Effector memory CD4-positive, alpha-beta T cell (primary cell): ENCODE data around the gene PHTF1.
A peak's percentile ranks its signal among the peaks of the same experiment; 100 is the strongest.

ENCODE experiments used
- DNase-seq, 3 donors: peaks; one replicate each; pipeline ENCODE4 v3.0.0-alpha.2; 2020
- H3K27ac ChIP-seq: 2 replicates; pipeline ENCODE4 v1.7.0; 2013; ENCODE audit warnings: mild to moderate bottlenecking, low read length, moderate library complexity; ENCODE audit not compliant: insufficient read depth, poor library complexity, severe bottlenecking
- H3K27me3 ChIP-seq: replicated peaks from 2 replicates; pipeline ENCODE4 v1.7.0; 2013; ENCODE audit warnings: mild to moderate bottlenecking, low read length; ENCODE audit not compliant: insufficient read depth, control insufficient read depth, poor library complexity, severe bottlenecking
- H3K36me3 ChIP-seq: 2 replicates; pipeline ENCODE4 v1.7.0; 2013; ENCODE audit warnings: mild to moderate bottlenecking, low read length, moderate library complexity; ENCODE audit not compliant: control insufficient read depth, insufficient read depth
- H3K4me1 ChIP-seq: 2 replicates; pipeline ENCODE4 v1.7.0; 2013; ENCODE audit warnings: low read length, mild to moderate bottlenecking; ENCODE audit not compliant: control insufficient read depth, insufficient read depth, poor library complexity, severe bottlenecking
- H3K4me3 ChIP-seq: 2 replicates; pipeline ENCODE4 v1.7.0; 2013; ENCODE audit warnings: low read length, low read depth, mild to moderate bottlenecking; ENCODE audit not compliant: insufficient read depth, poor library complexity, severe bottlenecking
- H3K9me3 ChIP-seq: 2 replicates; pipeline ENCODE4 v1.7.0; 2013; ENCODE audit warnings: mild to moderate bottlenecking, low read length, moderate library complexity; ENCODE audit not compliant: control insufficient read depth

Gene PHTF1

GRCh38 chr1:113777561-113777960, 18.3 kb upstream of the PHTF1 start:
- Histone ChIP-seq H3K9me3 (no peaks in the 10 kb centered on the region), H3K27ac (no peak overlapping the region), H3K27me3 (no peaks in the 10 kb centered on the region), H3K36me3 (peaks cover 11% of the 10 kb centered on the region), H3K4me1 (peaks cover 32% of the 10 kb centered on the region), H3K4me3 (no peak overlapping the region)
- DNase-seq: no peak

- Histone ChIP-seq H3K27ac (no peak overlapping the region), H3K4me1 (peaks cover 8% of the 10 kb centered on the region), H3K9me3 (no peaks in the 10 kb centered on the region), H3K27me3 (no peaks in the 10 kb centered on the region), H3K4me3 (no peak overlapping the region), H3K36me3 (peaks cover 31% of the 10 kb centered on the region)
- no peak for DNase-seq
These were observed 10.7 kb upstream of the PHTF1 start for GRCh38 chr1:113770031-113770430.

GRCh38 chr1:113769601-113769970, 10.3 kb upstream of the PHTF1 start:
- DNase-seq: no peak
- H3K4me3 ChIP-seq: no peak overlapping the region
- no peaks in the 10 kb centered on the region for H3K27me3 ChIP-seq
- H3K36me3 ChIP-seq: peaks cover 35% of the 10 kb centered on the region
- no peak overlapping the region for H3K27ac ChIP-seq
- H3K9me3 ChIP-seq: no peaks in the 10 kb centered on the region
- peaks cover 8% of the 10 kb centered on the region for H3K4me1 ChIP-seq

- peaks cover 8% of the 10 kb centered on the region for H3K4me1 ChIP-seq
- H3K36me3 ChIP-seq: peaks cover 36% of the 10 kb centered on the region
- no peak for DNase-seq
- H3K27me3 ChIP-seq: no peaks in the 10 kb centered on the region
- H3K27ac ChIP-seq: no peak overlapping the region
- H3K4me3 ChIP-seq: no peak overlapping the region
- no peaks in the 10 kb centered on the region for H3K9me3 ChIP-seq
These were observed 9.8 kb upstream of the PHTF1 start for GRCh38 chr1:113768916-113769600.

- no peak overlapping the region for H3K27ac ChIP-seq
- no peaks in the 10 kb centered on the region for H3K9me3 ChIP-seq
- DNase-seq: no peak
- peaks cover 36% of the 10 kb centered on the region for H3K36me3 ChIP-seq
- H3K4me1 ChIP-seq: peaks cover 11% of the 10 kb centered on the region
- H3K4me3 ChIP-seq: no peak overlapping the region
- H3K27me3 ChIP-seq: no peaks in the 10 kb centered on the region
These were observed 6.3 kb upstream of the PHTF1 start for GRCh38 chr1:113765306-113766230.

- no peaks in the 10 kb centered on the region for H3K27me3 ChIP-seq
- no peak for DNase-seq
- no peak overlapping the region for H3K4me3 ChIP-seq
- H3K36me3 ChIP-seq: peaks cover 32% of the 10 kb centered on the region
- H3K27ac ChIP-seq: no peak overlapping the region
- peaks cover 8% of the 10 kb centered on the region for H3K4me1 ChIP-seq
- H3K9me3 ChIP-seq: no peaks in the 10 kb centered on the region
These were observed 4.4 kb upstream of the PHTF1 start for GRCh38 chr1:113763661-113764060.

- peaks cover 21% of the 10 kb centered on the region for H3K36me3 ChIP-seq
- H3K9me3 ChIP-seq: no peaks in the 10 kb centered on the region
- no peak overlapping the region for H3K4me3 ChIP-seq
- H3K27me3 ChIP-seq: no peaks in the 10 kb centered on the region
- H3K27ac ChIP-seq: no peak overlapping the region
- peaks cover 8% of the 10 kb centered on the region for H3K4me1 ChIP-seq
- DNase-seq: no peak
These were observed 2.7 kb upstream of the PHTF1 start for GRCh38 chr1:113761937-113762336.

GRCh38 chr1:113760102-113761080, 1.1 kb upstream of the PHTF1 start:
- Histone ChIP-seq H3K36me3 (peaks cover 6% of the 10 kb centered on the region), H3K27me3 (no peaks in the 10 kb centered on the region), H3K9me3 (no peaks in the 10 kb centered on the region), H3K27ac (peak overlapping the region; percentile 81), H3K4me1 (peaks cover 11% of the 10 kb centered on the region), H3K4me3 (peak overlapping the region; percentile 92)
- no peak for DNase-seq

GRCh38 chr1:113758631-113759332, 504 bp downstream of the PHTF1 start:
- no peaks in the 10 kb centered on the region for H3K36me3 ChIP-seq
- H3K4me1 ChIP-seq: peaks cover 11% of the 10 kb centered on the region
- H3K27me3 ChIP-seq: no peaks in the 10 kb centered on the region
- H3K27ac ChIP-seq: peak overlapping the region; percentile 81
- peak; percentile 38 to 59 (median 39) for DNase-seq
- peak overlapping the region; percentile 92 for H3K4me3 ChIP-seq
- H3K9me3 ChIP-seq: no peaks in the 10 kb centered on the region
